B cell (primary cell): ENCODE measurements around the gene FAM174C. TPM values are rescaled to one million over a fixed set of nuclear protein-coding genes. Genes with fewer than 3 reads are reported as not detected.
A peak's percentile ranks its signal among the peaks of the same experiment; 100 is the strongest.

Source experiments
- ATAC-seq: fragments of 200-7000 bp; cut with Tn5 transposase; one replicate; pipeline ENCODE4 v1.10.0; 2021; ENCODE audit warnings: low read depth, mild to moderate bottlenecking, moderate number of reproducible peaks, moderate library complexity
- CTCF ChIA-PET: fragments of 350-600 bp; sonication (Branson Sonifier 250); formaldehyde crosslinking; loops from one replicate; lab custom pipeline; 2021; ENCODE audit warnings: antibody characterized with exemption, inconsistent platforms; lab: Charles Lee
- POLR2A ChIA-PET: fragments of 350-600 bp; sonication (Branson Sonifier 250); formaldehyde crosslinking; loops from one replicate; lab custom pipeline; 2021; ENCODE audit warnings: antibody characterized with exemption; lab: Charles Lee
- DNase-seq: peaks from one replicate; pipeline ENCODE4 v3.0.0; 2013
- H2AFZ ChIP-seq: 2 replicates; pipeline ENCODE4 v1.6.1; 2012; ENCODE audit warnings: mild to moderate bottlenecking, low read depth, low read length; ENCODE audit not compliant: insufficient read depth, poor library complexity, severe bottlenecking
- H3K27ac ChIP-seq, 2 donors: 1 replicate in 1 of 2; 2 replicates in 1 of 2; pipeline ENCODE4 v1.5.1; 2012 to 2013; ENCODE audit warnings: low read length in 2 of 2, mild to moderate bottlenecking in 2 of 2, moderate library complexity in 1 of 2
- H3K27me3 ChIP-seq, 4 experiments: fragments of 200-600 bp in 1 of 4; sonication (generic) in 1 of 4; replicated peaks in 1 of 4; 1 replicate in 2 of 4; 2 replicates in 2 of 4; pipeline versions ENCODE4 v1.6.1 to v1.7.0; 2013 to 2016; ENCODE audit warnings: low read length in 3 of 4, mild to moderate bottlenecking in 2 of 4, mixed read lengths in 1 of 4, moderate library complexity in 1 of 4; ENCODE audit not compliant: insufficient read depth in 4 of 4, control insufficient read depth in 3 of 4; ENCODE audit errors: control extremely low read depth in 1 of 4
- H3K36me3 ChIP-seq, 2 experiments: replicated peaks in 1 of 2; 1 replicate in 1 of 2; 2 replicates in 1 of 2; pipeline versions ENCODE4 v1.6.1 to v1.7.1; 2013; ENCODE audit warnings: low read length in 1 of 2; ENCODE audit not compliant: insufficient read depth in 2 of 2, control insufficient read depth in 1 of 2; ENCODE audit errors: control extremely low read depth in 1 of 2, extremely low read depth in 1 of 2
- H3K4me1 ChIP-seq, 2 donors: fragments of 200-600 bp in 1 of 2; sonication (generic) in 1 of 2; 1 replicate in 1 of 2; 2 replicates in 1 of 2; pipeline versions ENCODE4 v1.5.1 to v1.6.1; 2013 to 2017; ENCODE audit warnings: low read length in 2 of 2; ENCODE audit not compliant: control insufficient read depth in 2 of 2, insufficient read depth in 2 of 2
- H3K4me2 ChIP-seq: replicated peaks from 2 replicates; pipeline ENCODE3; 2012; ENCODE audit warnings: mild to moderate bottlenecking, low read depth, low read length; ENCODE audit not compliant: poor library complexity, severe bottlenecking
- H3K4me3 ChIP-seq, 5 experiments: fragments of 200-600 bp in 1 of 5; sonication (generic) in 1 of 5; 1 replicate in 3 of 5; 2 replicates in 2 of 5; pipeline versions ENCODE4 v1.5.1 to v1.7.0; 2011 to 2016; ENCODE audit warnings: low read length in 4 of 5, mild to moderate bottlenecking in 4 of 5, low read depth in 2 of 5, control low read depth in 1 of 5, moderate library complexity in 1 of 5; ENCODE audit not compliant: insufficient read depth in 1 of 5; ENCODE audit errors: control extremely low read depth in 1 of 5, extremely low read depth in 1 of 5
- H3K79me2 ChIP-seq: fragments of 200-600 bp; sonication (generic); one replicate; pipeline ENCODE4 v1.6.0; 2016; ENCODE audit warnings: low read length; ENCODE audit not compliant: control insufficient read depth, insufficient read depth
- H3K9ac ChIP-seq: fragments of 200-600 bp; sonication (generic); 2 replicates; pipeline ENCODE4 v1.6.1; 2017; ENCODE audit warnings: mild to moderate bottlenecking, low read length, moderate library complexity
- H3K9me3 ChIP-seq, 3 donors: one replicate each; pipeline versions ENCODE4 v1.6.1 to v1.7.1; 2013; ENCODE audit warnings: low read length in 2 of 3; ENCODE audit not compliant: control insufficient read depth in 2 of 3, insufficient read depth in 1 of 3; ENCODE audit errors: control extremely low read depth in 1 of 3
- H4K20me1 ChIP-seq: 2 replicates; pipeline ENCODE4 v1.6.0; 2012; ENCODE audit warnings: mild to moderate bottlenecking, low read length; ENCODE audit not compliant: insufficient read depth, control insufficient read depth, poor library complexity, severe bottlenecking
- H3K27ac Mint-ChIP-seq: one replicate; pipeline ENCODE4 v1.8.0; 2021; ENCODE audit warnings: mixed read lengths
- H3K27me3 Mint-ChIP-seq: one replicate; pipeline ENCODE4 v1.8.0; 2021; ENCODE audit warnings: mixed read lengths
- H3K4me1 Mint-ChIP-seq: one replicate; pipeline ENCODE4 v1.8.0; 2021; ENCODE audit warnings: mixed read lengths
- H3K4me3 Mint-ChIP-seq: one replicate; pipeline ENCODE4 v1.8.0; 2021; ENCODE audit warnings: mixed read lengths
- H3K9me3 Mint-ChIP-seq: one replicate; pipeline ENCODE4 v1.8.0; 2022; ENCODE audit warnings: mixed read lengths; ENCODE audit not compliant: insufficient read depth
- CTCF ChIP-seq: fragments of 200-600 bp; IDR thresholded peaks from one replicate; pipeline ENCODE4 v1.8.0; 2022; ENCODE audit warnings: antibody characterized with exemption, mild to moderate bottlenecking
- EZH2 ChIP-seq: IDR thresholded peaks from 2 replicates; pipeline ENCODE4 v1.6.1; 2012; ENCODE audit warnings: borderline replicate concordance, low read depth, mild to moderate bottlenecking, moderate library complexity, low read length; ENCODE audit not compliant: insufficient read depth, poor library complexity, severe bottlenecking
- WGBS: methylation state at CpG from one replicate; pipeline ENCODE4 v1.1.5; 2013; ENCODE audit warnings: missing lambda C conversion rate; ENCODE audit not compliant: insufficient coverage; 5-methylcytosine and 5-hydroxymethylcytosine counted together
- intact Hi-C: fragments of 100-400 bp; cut with micrococcal nuclease; formaldehyde crosslinking; loops from one replicate; pipeline ENCODE4 v1.10.0; 2022
- polyA plus RNA-seq: library from polyadenylated mRNA; depleted of rRNA; stranded (reverse); fragments of >200 nt; gene quantifications from 2 replicates; pipeline ENCODE4 v1.2.3, GENCODE V29; 2012
- total RNA-seq, 2 donors: library from RNA; stranded (reverse); fragments of 120-200 nt in 1 of 2; gene quantifications; 1 replicate in 1 of 2; 2 replicates in 1 of 2; pipeline versions ENCODE4 v1.2.3 to v1.2.4, GENCODE V29; 2013 to 2022

Gene FAM174C
- total and polyA plus RNA-seq, 2 donors (not counting 1 experiment from before 2014, with no cell fraction given), result 41.1 to 70.6 TPM

DNA sequence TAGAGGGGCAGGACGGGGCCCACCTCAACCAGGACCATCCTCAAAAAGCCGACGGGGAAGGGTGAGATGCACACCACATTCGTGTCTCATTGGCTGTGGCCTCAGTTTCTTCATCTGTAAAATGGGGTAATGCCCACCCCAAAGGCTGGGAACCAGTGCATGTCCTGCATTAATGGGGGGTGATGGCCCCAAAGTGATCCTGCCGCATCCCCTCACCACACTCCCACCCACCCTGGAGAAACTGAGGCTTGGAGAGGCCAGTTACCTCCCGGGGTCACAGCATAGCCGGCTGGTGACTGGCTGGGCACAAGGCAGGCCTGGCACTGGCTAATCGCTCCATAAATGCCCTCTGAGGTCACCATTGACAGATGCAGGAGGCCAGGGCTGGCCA lies 27.6 kb upstream of the FAM174C start:
- Mint-ChIP-seq H3K4me3 (peak overlapping the region; percentile 41), H3K4me1 (peaks cover 25% of the 10 kb centered on the region), H3K9me3 (no peaks in the 10 kb centered on the region), H3K27ac (peak overlapping the region; percentile 53), H3K27me3 (no peaks in the 10 kb centered on the region)
- peak overlapping the region; percentile 84 to 90 for H3K27ac ChIP-seq
- H3K9ac ChIP-seq, result peak overlapping the region; percentile 88
- H4K20me1 ChIP-seq, result peaks cover 37% of the 10 kb centered on the region
- ATAC-seq, result no peak
- no peaks in the 10 kb centered on the region for H3K9me3 ChIP-seq
- peak overlapping the region in 4 of 5 experiments; percentile 41 to 71 (median 62) for H3K4me3 ChIP-seq
- peaks cover 0 to 10% of the 10 kb centered on the region in 2 experiments for H3K36me3 ChIP-seq
- H3K4me2 ChIP-seq, result peak overlapping the region; percentile 99
- DNase-seq, result no peak
- WGBS, result 61% methylated on average over 5 of the region's 8 CpGs
- H3K4me1 ChIP-seq, result peaks cover 24 to 52% of the 10 kb centered on the region in 2 donors
- POLR2A ChIA-PET, result interaction anchor here (7.8 kb wide), 1 partner anchor 17 kb away, joined by 402 read pairs; the partner anchor contains the start of gene CIRBP
- CTCF ChIA-PET, result interaction anchor here (8.0 kb wide), 1 partner anchor 17 kb away, joined by 658 read pairs; the partner anchor contains the start of gene CIRBP
- peaks cover 37% of the 10 kb centered on the region for H3K79me2 ChIP-seq
- TF ChIP-seq CTCF (no peak), EZH2 (no peak)
- no peak overlapping the region for H2AFZ ChIP-seq
- no peaks in the 10 kb centered on the region for H3K27me3 ChIP-seq
- intact Hi-C loops, result loop anchor here (10.0 kb wide), 3 partner anchors 223 to 1937 kb away; partner anchors contain the start of genes CNN2, NCLN, RNU6-2 and TMEM259

GRCh38 chr19:1248139-1248785 lies 27.1 kb upstream of the FAM174C start, which contains the start of gene MIDN:
Gene MIDN, plus strand, starts transcription at chr19:1248583. Its CDS starts 1,714 bp downstream, at chr19:1250297.
- H3K9ac ChIP-seq, result peak within 1 kb of the TSS; percentile 88
- no peaks in the 10 kb centered on the region for H3K27me3 ChIP-seq
- no peaks in the 10 kb centered on the region for H3K27me3 Mint-ChIP-seq
- H3K9me3 Mint-ChIP-seq, result no peaks in the 10 kb centered on the region
- H3K9me3 ChIP-seq, result no peaks in the 10 kb centered on the region
- peaks cover 0 to 11% of the 10 kb centered on the region in 2 experiments for H3K36me3 ChIP-seq
- ATAC-seq, result peak; percentile 7
- WGBS, result under 1% methylated on average over 47 of the region's 60 CpGs
- ChIA-PET POLR2A (interaction anchor here (0.6 to 2.5 kb wide), 4 partner anchors 11 to 21 kb away, joined by 3 to 33 read pairs (median 6); partner anchors contain the start of gene CIRBP), CTCF (interaction anchor here (2.3 kb wide), 1 partner anchor 19 kb away, joined by 31 read pairs; no protein-coding TSS in a partner anchor)
- H4K20me1 ChIP-seq, result peaks cover 42% of the 10 kb centered on the region
- intact Hi-C loops, result loop anchor here (10.0 kb wide), 3 partner anchors 223 to 1937 kb away; partner anchors contain the start of genes CNN2, NCLN, RNU6-2 and TMEM259
- peaks cover 26 to 56% of the 10 kb centered on the region in 2 donors for H3K4me1 ChIP-seq
- peak within 1 kb of the TSS; percentile 84 to 94 for H3K27ac ChIP-seq
- H3K4me3 ChIP-seq, result peak within 1 kb of the TSS in 4 of 5 experiments; percentile 62 to 95 (median 67)
- TF ChIP-seq EZH2 (no peak), CTCF (peak; percentile 35)
- peak; percentile 87 for DNase-seq
- H3K27ac Mint-ChIP-seq, result peak within 1 kb of the TSS; percentile 91
- peaks cover 25% of the 10 kb centered on the region for H3K4me1 Mint-ChIP-seq
- peak within 1 kb of the TSS; percentile 86 for H3K4me3 Mint-ChIP-seq
- H3K79me2 ChIP-seq, result peaks cover 39% of the 10 kb centered on the region
- H3K4me2 ChIP-seq, result peak within 1 kb of the TSS; percentile 99
- peak within 1 kb of the TSS; percentile 64 for H2AFZ ChIP-seq
